GM23338 (cell line): Measurements from ENCODE around the gene RNH1. TPM values are rescaled to one million over a fixed set of nuclear protein-coding genes. Genes with fewer than 3 reads are reported as not detected.

ENCODE experiments used
- ATAC-seq: fragments of 200-7000 bp; cut with Tn5 transposase; 3 replicates; pipeline ENCODE4 v1.9.1; 2020
- DNase-seq: peaks from one replicate; pipeline ENCODE4 v3.0.0-alpha.2; 2015; ENCODE audit warnings: low spot score
- H2AFZ ChIP-seq: fragments of 200-600 bp; sonication (generic); 2 replicates; pipeline ENCODE4 v1.8.0; 2016; ENCODE audit warnings: antibody characterized with exemption, mild to moderate bottlenecking, moderate library complexity
- H3F3A ChIP-seq: fragments of 200-600 bp; sonication (generic); replicated peaks from 2 replicates; pipeline ENCODE4 v1.8.0; 2017; ENCODE audit warnings: antibody characterized with exemption, mixed run types, low read depth
- H3K27ac ChIP-seq: fragments of 200-600 bp; sonication (generic); 2 replicates; pipeline ENCODE4 v1.6.1; 2016; ENCODE audit warnings: low read depth
- H3K27me3 ChIP-seq: fragments of 200-600 bp; sonication (generic); 2 replicates; pipeline ENCODE4 v1.8.0; 2016; ENCODE audit warnings: mild to moderate bottlenecking, mixed run types, moderate library complexity; ENCODE audit not compliant: insufficient read depth
- H3K36me3 ChIP-seq: fragments of 200-600 bp; sonication (generic); 2 replicates; pipeline ENCODE4 v1.8.0; 2016; ENCODE audit warnings: mild to moderate bottlenecking; ENCODE audit not compliant: insufficient read depth
- H3K4me1 ChIP-seq: fragments of 200-600 bp; sonication (generic); 2 replicates; pipeline ENCODE4 v1.8.0; 2016; ENCODE audit warnings: mild to moderate bottlenecking, moderate library complexity; ENCODE audit not compliant: insufficient read depth
- H3K4me2 ChIP-seq: fragments of 200-600 bp; sonication (generic); 2 replicates; pipeline ENCODE4 v1.7.1; 2017; ENCODE audit warnings: mixed run types
- H3K4me3 ChIP-seq: fragments of 200-600 bp; sonication (generic); 2 replicates; pipeline ENCODE4 v1.6.1; 2016; ENCODE audit warnings: mixed run types
- H3K79me2 ChIP-seq: fragments of 200-600 bp; sonication (generic); replicated peaks from 2 replicates; pipeline ENCODE4 v1.8.0; 2017; ENCODE audit warnings: mild to moderate bottlenecking; ENCODE audit not compliant: insufficient read depth
- H3K9me2 ChIP-seq: fragments of 200-600 bp; sonication (generic); 2 replicates; pipeline ENCODE4 v1.8.0; 2017; ENCODE audit not compliant: insufficient read depth
- H4K20me1 ChIP-seq: fragments of 200-600 bp; sonication (generic); replicated peaks from 2 replicates; pipeline ENCODE4 v1.8.0; 2017; ENCODE audit warnings: mild to moderate bottlenecking; ENCODE audit not compliant: insufficient read depth
- H3K27ac Mint-ChIP-seq: 2 replicates; pipeline ENCODE4 v1.8.0; 2020; ENCODE audit warnings: inconsistent platforms, mild to moderate bottlenecking, moderate library complexity, mixed read lengths
- H3K27me3 Mint-ChIP-seq: 3 replicates; pipeline ENCODE4 v1.8.0; 2022; ENCODE audit warnings: low read depth, mild to moderate bottlenecking, moderate library complexity, mixed read lengths, inconsistent platforms; ENCODE audit not compliant: insufficient read depth, poor library complexity
- H3K36me3 Mint-ChIP-seq: 3 replicates; pipeline ENCODE4 v1.8.0; 2021; ENCODE audit warnings: low read depth, mild to moderate bottlenecking, inconsistent platforms, moderate library complexity, mixed read lengths
- H3K4me1 Mint-ChIP-seq: 3 replicates; pipeline ENCODE4 v1.8.0; 2020; ENCODE audit warnings: mild to moderate bottlenecking, inconsistent platforms, mixed read lengths
- H3K4me3 Mint-ChIP-seq: 3 replicates; pipeline ENCODE4 v1.8.0; 2021; ENCODE audit warnings: moderate library complexity, mild to moderate bottlenecking, inconsistent platforms, mixed read lengths
- H3K9me3 Mint-ChIP-seq: 3 replicates; pipeline ENCODE4 v1.8.0; 2020; ENCODE audit warnings: moderate library complexity, mild to moderate bottlenecking, inconsistent platforms, mixed read lengths
- CREB1 ChIP-seq: fragments of 250-450 bp; sonication (Bioruptor Pico); IDR thresholded peaks from 2 replicates; pipeline ENCODE4 v1.5.0; 2020; ENCODE audit warnings: low read depth, mild to moderate bottlenecking, moderate library complexity
- EZH2 ChIP-seq: fragments of 200-600 bp; sonication (generic); IDR thresholded peaks from one replicate; pipeline ENCODE4 v1.8.0; 2017; ENCODE audit warnings: antibody characterized with exemption, mild to moderate bottlenecking, low read depth; ENCODE audit not compliant: unreplicated experiment
- EZH2phosphoT487 ChIP-seq: fragments of 200-600 bp; sonication (generic); IDR thresholded peaks from one replicate; pipeline ENCODE4 v1.8.1; 2018; ENCODE audit warnings: antibody characterized with exemption; ENCODE audit not compliant: unreplicated experiment
- JUNB ChIP-seq: IDR thresholded peaks from one replicate; pipeline ENCODE4 v1.6.1; 2016; ENCODE audit warnings: antibody characterized with exemption; ENCODE audit not compliant: unreplicated experiment
- NANOG ChIP-seq: IDR thresholded peaks from 2 replicates; pipeline ENCODE4 v1.6.1; 2016; ENCODE audit warnings: antibody characterized with exemption, borderline replicate concordance
- POLR2AphosphoS5 ChIP-seq: IDR thresholded peaks from 2 replicates; pipeline ENCODE4 v1.6.1; 2016; ENCODE audit warnings: antibody characterized with exemption, low read depth
- STAT1 ChIP-seq: IDR thresholded peaks from one replicate; pipeline ENCODE4 v1.6.1; 2016; ENCODE audit warnings: antibody characterized with exemption; ENCODE audit not compliant: unreplicated experiment
- ZNF114 ChIP-seq: fragments of 250-450 bp; sonication (Bioruptor Pico); IDR thresholded peaks from 2 replicates; pipeline ENCODE4 v1.5.0; 2020; ENCODE audit warnings: mild to moderate bottlenecking, moderate library complexity
- ZNF331 ChIP-seq: fragments of 250-450 bp; sonication (Bioruptor Pico); IDR thresholded peaks from 2 replicates; pipeline ENCODE4 v1.5.0; 2020; ENCODE audit warnings: low read depth, mild to moderate bottlenecking, moderate library complexity
- polyA plus RNA-seq: library from polyadenylated mRNA; unstranded; fragments of >200 nt; fragmentation: Nextera tagmentation; extraction: Ambion mirVana; gene quantifications from 2 replicates; pipeline ENCODE4 v1.2.1, GENCODE V29; 2016
- total RNA-seq: library from RNA; depleted of rRNA; stranded (reverse); fragments of >200 nt; shearing (Covaris generic); gene quantifications from 2 replicates; pipeline ENCODE4 v1.2.3, GENCODE V29; 2014
- TF ChIP-seq, protein P1 (sequence below): IDR thresholded peaks from 2 replicates; pipeline ENCODE4 v1.6.1; 2016; ENCODE audit warnings: antibody characterized with exemption
- TF ChIP-seq, protein P2 (sequence below), 2 experiments: fragments of 200-600 bp in 1 of 2; sonication (generic) in 1 of 2; conservative IDR thresholded peaks; 2 replicates each; pipeline versions ENCODE4 v1.5.1 to v1.6.1; 2016 to 2017; ENCODE audit warnings: antibody characterized with exemption in 2 of 2, low read depth in 2 of 2, mild to moderate bottlenecking in 2 of 2, moderate library complexity in 1 of 2
- TF ChIP-seq, protein P3 (sequence below): IDR thresholded peaks from one replicate; pipeline ENCODE4 v1.6.1; 2018; ENCODE audit warnings: antibody characterized with exemption; ENCODE audit not compliant: unreplicated experiment
- TF ChIP-seq, protein P4 (sequence below): fragments of 250-450 bp; sonication (Bioruptor Pico); IDR thresholded peaks from 2 replicates; pipeline ENCODE4 v1.5.0; 2020; ENCODE audit warnings: mild to moderate bottlenecking, moderate library complexity

RNH1 gene
- total and polyA plus RNA-seq, 2 experiments from 2014 or later: 33.3 to 56.3 TPM

DNA sequence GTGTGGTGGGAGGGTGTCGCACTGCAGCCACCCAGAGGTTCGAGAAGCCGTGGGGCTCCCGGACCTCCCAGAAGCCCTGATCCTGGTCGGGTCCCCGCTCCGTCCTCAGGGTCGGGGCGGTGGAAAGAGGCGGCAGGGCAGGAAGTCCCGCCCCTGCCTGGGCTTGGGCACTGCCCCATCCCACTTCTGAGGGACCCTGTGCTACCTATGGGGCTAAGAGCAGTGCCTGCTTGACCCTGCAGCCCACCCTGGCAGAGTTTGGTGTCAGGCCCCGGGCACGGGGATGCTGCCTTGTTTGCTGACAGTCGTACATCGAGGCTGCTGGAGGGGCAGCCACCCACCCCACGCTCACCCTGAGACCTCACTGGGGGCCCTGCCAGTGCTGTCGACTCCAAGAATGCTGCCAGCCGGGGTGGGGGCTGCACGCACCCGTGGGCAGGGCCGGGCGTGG is 19.4 kb downstream of the RNH1 start:
- TF ChIP-seq, protein P1, sequence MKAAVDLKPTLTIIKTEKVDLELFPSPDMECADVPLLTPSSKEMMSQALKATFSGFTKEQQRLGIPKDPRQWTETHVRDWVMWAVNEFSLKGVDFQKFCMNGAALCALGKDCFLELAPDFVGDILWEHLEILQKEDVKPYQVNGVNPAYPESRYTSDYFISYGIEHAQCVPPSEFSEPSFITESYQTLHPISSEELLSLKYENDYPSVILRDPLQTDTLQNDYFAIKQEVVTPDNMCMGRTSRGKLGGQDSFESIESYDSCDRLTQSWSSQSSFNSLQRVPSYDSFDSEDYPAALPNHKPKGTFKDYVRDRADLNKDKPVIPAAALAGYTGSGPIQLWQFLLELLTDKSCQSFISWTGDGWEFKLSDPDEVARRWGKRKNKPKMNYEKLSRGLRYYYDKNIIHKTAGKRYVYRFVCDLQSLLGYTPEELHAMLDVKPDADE: no peak
- no peak for TF ChIP-seq ZNF114
- no peak for TF ChIP-seq NANOG
- TF ChIP-seq, protein P2, sequence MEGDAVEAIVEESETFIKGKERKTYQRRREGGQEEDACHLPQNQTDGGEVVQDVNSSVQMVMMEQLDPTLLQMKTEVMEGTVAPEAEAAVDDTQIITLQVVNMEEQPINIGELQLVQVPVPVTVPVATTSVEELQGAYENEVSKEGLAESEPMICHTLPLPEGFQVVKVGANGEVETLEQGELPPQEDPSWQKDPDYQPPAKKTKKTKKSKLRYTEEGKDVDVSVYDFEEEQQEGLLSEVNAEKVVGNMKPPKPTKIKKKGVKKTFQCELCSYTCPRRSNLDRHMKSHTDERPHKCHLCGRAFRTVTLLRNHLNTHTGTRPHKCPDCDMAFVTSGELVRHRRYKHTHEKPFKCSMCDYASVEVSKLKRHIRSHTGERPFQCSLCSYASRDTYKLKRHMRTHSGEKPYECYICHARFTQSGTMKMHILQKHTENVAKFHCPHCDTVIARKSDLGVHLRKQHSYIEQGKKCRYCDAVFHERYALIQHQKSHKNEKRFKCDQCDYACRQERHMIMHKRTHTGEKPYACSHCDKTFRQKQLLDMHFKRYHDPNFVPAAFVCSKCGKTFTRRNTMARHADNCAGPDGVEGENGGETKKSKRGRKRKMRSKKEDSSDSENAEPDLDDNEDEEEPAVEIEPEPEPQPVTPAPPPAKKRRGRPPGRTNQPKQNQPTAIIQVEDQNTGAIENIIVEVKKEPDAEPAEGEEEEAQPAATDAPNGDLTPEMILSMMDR (conservative IDR thresholded peaks at IDR 0.05; ENCODE audit: low read depth in 2 of 2): no peak
- TF ChIP-seq, protein P3, sequence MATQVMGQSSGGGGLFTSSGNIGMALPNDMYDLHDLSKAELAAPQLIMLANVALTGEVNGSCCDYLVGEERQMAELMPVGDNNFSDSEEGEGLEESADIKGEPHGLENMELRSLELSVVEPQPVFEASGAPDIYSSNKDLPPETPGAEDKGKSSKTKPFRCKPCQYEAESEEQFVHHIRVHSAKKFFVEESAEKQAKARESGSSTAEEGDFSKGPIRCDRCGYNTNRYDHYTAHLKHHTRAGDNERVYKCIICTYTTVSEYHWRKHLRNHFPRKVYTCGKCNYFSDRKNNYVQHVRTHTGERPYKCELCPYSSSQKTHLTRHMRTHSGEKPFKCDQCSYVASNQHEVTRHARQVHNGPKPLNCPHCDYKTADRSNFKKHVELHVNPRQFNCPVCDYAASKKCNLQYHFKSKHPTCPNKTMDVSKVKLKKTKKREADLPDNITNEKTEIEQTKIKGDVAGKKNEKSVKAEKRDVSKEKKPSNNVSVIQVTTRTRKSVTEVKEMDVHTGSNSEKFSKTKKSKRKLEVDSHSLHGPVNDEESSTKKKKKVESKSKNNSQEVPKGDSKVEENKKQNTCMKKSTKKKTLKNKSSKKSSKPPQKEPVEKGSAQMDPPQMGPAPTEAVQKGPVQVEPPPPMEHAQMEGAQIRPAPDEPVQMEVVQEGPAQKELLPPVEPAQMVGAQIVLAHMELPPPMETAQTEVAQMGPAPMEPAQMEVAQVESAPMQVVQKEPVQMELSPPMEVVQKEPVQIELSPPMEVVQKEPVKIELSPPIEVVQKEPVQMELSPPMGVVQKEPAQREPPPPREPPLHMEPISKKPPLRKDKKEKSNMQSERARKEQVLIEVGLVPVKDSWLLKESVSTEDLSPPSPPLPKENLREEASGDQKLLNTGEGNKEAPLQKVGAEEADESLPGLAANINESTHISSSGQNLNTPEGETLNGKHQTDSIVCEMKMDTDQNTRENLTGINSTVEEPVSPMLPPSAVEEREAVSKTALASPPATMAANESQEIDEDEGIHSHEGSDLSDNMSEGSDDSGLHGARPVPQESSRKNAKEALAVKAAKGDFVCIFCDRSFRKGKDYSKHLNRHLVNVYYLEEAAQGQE: no peak
- TF ChIP-seq CREB1 (CRISPR knock-in tag): no peak
- no peak for TF ChIP-seq POLR2AphosphoS5
- TF ChIP-seq EZH2phosphoT487: no peak
- TF ChIP-seq, protein P4, sequence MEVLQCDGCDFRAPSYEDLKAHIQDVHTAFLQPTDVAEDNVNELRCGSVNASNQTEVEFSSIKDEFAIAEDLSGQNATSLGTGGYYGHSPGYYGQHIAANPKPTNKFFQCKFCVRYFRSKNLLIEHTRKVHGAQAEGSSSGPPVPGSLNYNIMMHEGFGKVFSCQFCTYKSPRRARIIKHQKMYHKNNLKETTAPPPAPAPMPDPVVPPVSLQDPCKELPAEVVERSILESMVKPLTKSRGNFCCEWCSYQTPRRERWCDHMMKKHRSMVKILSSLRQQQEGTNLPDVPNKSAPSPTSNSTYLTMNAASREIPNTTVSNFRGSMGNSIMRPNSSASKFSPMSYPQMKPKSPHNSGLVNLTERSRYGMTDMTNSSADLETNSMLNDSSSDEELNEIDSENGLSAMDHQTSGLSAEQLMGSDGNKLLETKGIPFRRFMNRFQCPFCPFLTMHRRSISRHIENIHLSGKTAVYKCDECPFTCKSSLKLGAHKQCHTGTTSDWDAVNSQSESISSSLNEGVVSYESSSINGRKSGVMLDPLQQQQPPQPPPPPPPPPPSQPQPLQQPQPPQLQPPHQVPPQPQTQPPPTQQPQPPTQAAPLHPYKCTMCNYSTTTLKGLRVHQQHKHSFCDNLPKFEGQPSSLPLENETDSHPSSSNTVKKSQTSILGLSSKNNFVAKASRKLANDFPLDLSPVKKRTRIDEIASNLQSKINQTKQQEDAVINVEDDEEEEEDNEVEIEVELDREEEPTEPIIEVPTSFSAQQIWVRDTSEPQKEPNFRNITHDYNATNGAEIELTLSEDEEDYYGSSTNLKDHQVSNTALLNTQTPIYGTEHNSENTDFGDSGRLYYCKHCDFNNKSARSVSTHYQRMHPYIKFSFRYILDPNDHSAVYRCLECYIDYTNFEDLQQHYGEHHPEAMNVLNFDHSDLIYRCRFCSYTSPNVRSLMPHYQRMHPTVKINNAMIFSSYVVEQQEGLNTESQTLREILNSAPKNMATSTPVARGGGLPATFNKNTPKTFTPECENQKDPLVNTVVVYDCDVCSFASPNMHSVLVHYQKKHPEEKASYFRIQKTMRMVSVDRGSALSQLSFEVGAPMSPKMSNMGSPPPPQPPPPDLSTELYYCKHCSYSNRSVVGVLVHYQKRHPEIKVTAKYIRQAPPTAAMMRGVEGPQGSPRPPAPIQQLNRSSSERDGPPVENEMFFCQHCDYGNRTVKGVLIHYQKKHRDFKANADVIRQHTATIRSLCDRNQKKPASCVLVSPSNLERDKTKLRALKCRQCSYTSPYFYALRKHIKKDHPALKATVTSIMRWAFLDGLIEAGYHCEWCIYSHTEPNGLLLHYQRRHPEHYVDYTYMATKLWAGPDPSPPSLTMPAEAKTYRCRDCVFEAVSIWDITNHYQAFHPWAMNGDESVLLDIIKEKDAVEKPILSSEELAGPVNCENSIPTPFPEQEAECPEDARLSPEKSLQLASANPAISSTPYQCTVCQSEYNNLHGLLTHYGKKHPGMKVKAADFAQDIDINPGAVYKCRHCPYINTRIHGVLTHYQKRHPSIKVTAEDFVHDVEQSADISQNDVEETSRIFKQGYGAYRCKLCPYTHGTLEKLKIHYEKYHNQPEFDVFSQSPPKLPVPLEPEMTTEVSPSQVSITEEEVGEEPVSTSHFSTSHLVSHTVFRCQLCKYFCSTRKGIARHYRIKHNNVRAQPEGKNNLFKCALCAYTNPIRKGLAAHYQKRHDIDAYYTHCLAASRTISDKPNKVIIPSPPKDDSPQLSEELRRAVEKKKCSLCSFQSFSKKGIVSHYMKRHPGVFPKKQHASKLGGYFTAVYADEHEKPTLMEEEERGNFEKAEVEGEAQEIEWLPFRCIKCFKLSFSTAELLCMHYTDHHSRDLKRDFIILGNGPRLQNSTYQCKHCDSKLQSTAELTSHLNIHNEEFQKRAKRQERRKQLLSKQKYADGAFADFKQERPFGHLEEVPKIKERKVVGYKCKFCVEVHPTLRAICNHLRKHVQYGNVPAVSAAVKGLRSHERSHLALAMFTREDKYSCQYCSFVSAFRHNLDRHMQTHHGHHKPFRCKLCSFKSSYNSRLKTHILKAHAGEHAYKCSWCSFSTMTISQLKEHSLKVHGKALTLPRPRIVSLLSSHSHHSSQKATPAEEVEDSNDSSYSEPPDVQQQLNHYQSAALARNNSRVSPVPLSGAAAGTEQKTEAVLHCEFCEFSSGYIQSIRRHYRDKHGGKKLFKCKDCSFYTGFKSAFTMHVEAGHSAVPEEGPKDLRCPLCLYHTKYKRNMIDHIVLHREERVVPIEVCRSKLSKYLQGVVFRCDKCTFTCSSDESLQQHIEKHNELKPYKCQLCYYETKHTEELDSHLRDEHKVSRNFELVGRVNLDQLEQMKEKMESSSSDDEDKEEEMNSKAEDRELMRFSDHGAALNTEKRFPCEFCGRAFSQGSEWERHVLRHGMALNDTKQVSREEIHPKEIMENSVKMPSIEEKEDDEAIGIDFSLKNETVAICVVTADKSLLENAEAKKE (CRISPR knock-in tag): no peak
- no peak for TF ChIP-seq JUNB
- TF ChIP-seq STAT1: no peak
- no peak for TF ChIP-seq ZNF331 (CRISPR knock-in tag)
- TF ChIP-seq EZH2: no peak
- Histone ChIP-seq H3K36me3 (no peaks in the 10 kb centered on the region), H3K9me2 (no peaks in the 10 kb centered on the region), H4K20me1 (no peaks in the 10 kb centered on the region), H3K4me2 (no peak overlapping the region), H3K4me3 (no peak overlapping the region), H3K27ac (no peak overlapping the region), H2AFZ (no peak overlapping the region), H3F3A (no peaks in the 10 kb centered on the region; the same call in 1 of the 2 replicates), H3K4me1 (no peaks in the 10 kb centered on the region), H3K27me3 (no peaks in the 10 kb centered on the region), H3K79me2 (peaks cover 11% of the 10 kb centered on the region)
- ATAC-seq: no peak; the same call in 2 of the 3 replicates
- DNase-seq: no peak
- no peaks in the 10 kb centered on the region for H3K4me1 Mint-ChIP-seq
- no peak overlapping the region for H3K4me3 Mint-ChIP-seq
- H3K9me3 Mint-ChIP-seq: no peaks in the 10 kb centered on the region
- peaks cover 13% of the 10 kb centered on the region for H3K36me3 Mint-ChIP-seq
- no peak overlapping the region for H3K27ac Mint-ChIP-seq
- H3K27me3 Mint-ChIP-seq: peaks cover 4% of the 10 kb centered on the region
